ENCODE measurements around the gene WNT9B. TPM values are rescaled to one million over a fixed set of nuclear protein-coding genes. Genes with fewer than 3 reads are reported as not detected.

Gene WNT9B
- total and polyA plus RNA-seq, 8 donors: 0.12 to 0.32 (median 0.28) TPM; not detected in 3

GRCh38 chr17:46872421-46872820 lies 21.0 kb downstream of the WNT9B start:
- TF ChIP-seq CTCF (IDR thresholded peaks at IDR 0.05): no peak
- DNase-seq (no peak), FAIRE-seq (no peak), ATAC-seq (no peak)
- H3K27me3 ChIP-seq: no peaks in the 10 kb centered on the region
- H3K27ac ChIP-seq: no peak overlapping the region
- no peaks in the 10 kb centered on the region for H3K9me3 ChIP-seq
- H3K4me3 ChIP-seq: no peak overlapping the region
- H3K36me3 ChIP-seq: no peaks in the 10 kb centered on the region
- peaks cover 8 to 25% (median 9%) of the 10 kb centered on the region in 3 donors for H3K4me1 ChIP-seq
- intact Hi-C loops (cut with DNase I): no loop called here
- WGBS, 2 donors: 94 to 96% methylated on average over 16 of the region's 16 CpGs

- DNase-seq: no peak
- Histone ChIP-seq H3K27me3 (no peaks in the 10 kb centered on the region), H3K4me1 (peaks cover 8 to 25% (median 11%) of the 10 kb centered on the region in 3 donors), H3K27ac (no peak overlapping the region), H3K4me3 (no peak overlapping the region), H3K36me3 (no peaks in the 10 kb centered on the region), H3K9me3 (no peaks in the 10 kb centered on the region)
- ATAC-seq: no peak
- no peak for FAIRE-seq
- WGBS, 2 donors: 89 to 91% methylated on average over 7 of the region's 7 CpGs
- no peak for TF ChIP-seq CTCF (IDR thresholded peaks at IDR 0.05)
- intact Hi-C loops (cut with DNase I): no loop called here
These were observed 22.7 kb downstream of the WNT9B start for GRCh38 chr17:46873941-46874645.

GRCh38 chr17:46874906-46875305 lies 23.5 kb downstream of the WNT9B start:
- ATAC-seq: no peak
- FAIRE-seq: no peak
- Histone ChIP-seq H3K4me3 (no peak overlapping the region), H3K27ac (no peak overlapping the region), H3K9me3 (no peaks in the 10 kb centered on the region), H3K4me1 (peaks cover 8 to 25% (median 11%) of the 10 kb centered on the region in 3 donors), H3K36me3 (no peaks in the 10 kb centered on the region), H3K27me3 (no peaks in the 10 kb centered on the region)
- peak in 1 of 6 donors; percentile 61 for DNase-seq
- no peak for TF ChIP-seq CTCF (IDR thresholded peaks at IDR 0.05)
- intact Hi-C loops (cut with DNase I): no loop called here
- 92 to 96% methylated on average over 16 of the region's 16 CpGs for WGBS, 2 donors

DNA sequence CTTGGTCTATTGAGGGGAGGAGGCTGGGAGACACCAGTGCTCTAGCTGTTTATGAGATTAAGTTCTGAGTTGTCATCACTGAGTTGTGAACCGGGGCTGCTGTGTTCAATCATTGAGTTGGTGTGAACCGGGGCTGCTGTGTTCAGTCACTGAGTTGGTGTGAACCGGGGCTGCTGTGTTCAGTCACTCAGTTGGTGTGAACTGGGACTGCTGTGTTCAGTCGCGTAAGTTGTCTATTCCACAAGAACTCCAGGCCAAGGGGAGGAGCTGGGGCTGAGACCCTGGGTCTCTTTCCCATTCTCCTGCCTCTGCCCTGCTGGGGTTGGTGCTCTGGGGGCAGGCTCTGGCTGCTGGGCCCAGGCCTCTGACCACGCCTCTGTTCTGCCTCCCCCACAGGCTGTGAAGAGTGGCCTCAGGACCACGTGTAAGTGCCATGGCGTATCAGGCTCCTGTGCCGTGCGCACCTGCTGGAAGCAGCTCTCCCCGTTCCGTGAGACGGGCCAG lies 24.5 kb downstream of the WNT9B start:
- DNase-seq: no peak
- peak; percentile 32 to 87 (median 58) for ATAC-seq
- peaks cover 8 to 19% (median 11%) of the 10 kb centered on the region in 3 donors for H3K4me1 ChIP-seq
- H3K27ac ChIP-seq: peak overlapping the region; percentile 76 to 85 (median 79)
- TF ChIP-seq CTCF (IDR thresholded peaks at IDR 0.05): no peak
- intact Hi-C loops (cut with DNase I): no loop called here
- no peak overlapping the region for H3K4me3 ChIP-seq
- WGBS, 2 donors: 39 to 42% methylated on average over 13 of the region's 13 CpGs
- FAIRE-seq: no peak
- H3K27me3 ChIP-seq: no peaks in the 10 kb centered on the region
- H3K36me3 ChIP-seq: no peaks in the 10 kb centered on the region
- H3K9me3 ChIP-seq: no peaks in the 10 kb centered on the region

DNA sequence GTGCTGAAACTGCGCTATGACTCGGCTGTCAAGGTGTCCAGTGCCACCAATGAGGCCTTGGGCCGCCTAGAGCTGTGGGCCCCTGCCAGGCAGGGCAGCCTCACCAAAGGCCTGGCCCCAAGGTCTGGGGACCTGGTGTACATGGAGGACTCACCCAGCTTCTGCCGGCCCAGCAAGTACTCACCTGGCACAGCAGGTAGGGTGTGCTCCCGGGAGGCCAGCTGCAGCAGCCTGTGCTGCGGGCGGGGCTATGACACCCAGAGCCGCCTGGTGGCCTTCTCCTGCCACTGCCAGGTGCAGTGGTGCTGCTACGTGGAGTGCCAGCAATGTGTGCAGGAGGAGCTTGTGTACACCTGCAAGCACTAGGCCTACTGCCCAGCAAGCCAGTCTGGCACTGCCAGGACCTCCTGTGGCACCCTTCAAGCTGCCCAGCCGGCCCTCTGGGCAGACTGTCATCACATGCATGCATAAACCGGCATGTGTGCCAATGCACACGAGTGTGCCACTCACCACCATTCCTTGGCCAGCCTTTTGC lies 25.0 kb downstream of the WNT9B start:
- H3K9me3 ChIP-seq: no peaks in the 10 kb centered on the region
- peak; percentile 54 to 85 (median 72) for TF ChIP-seq CTCF (IDR thresholded peaks at IDR 0.05)
- intact Hi-C loops (cut with DNase I): no loop called here
- no peaks in the 10 kb centered on the region for H3K36me3 ChIP-seq
- H3K27ac ChIP-seq: peak overlapping the region; percentile 76 to 85 (median 79)
- no peak overlapping the region for H3K4me3 ChIP-seq
- FAIRE-seq: no peak
- WGBS, 2 donors: 25 to 26% methylated on average over 12 of the region's 12 CpGs
- peaks cover 8 to 16% (median 11%) of the 10 kb centered on the region in 3 donors for H3K4me1 ChIP-seq
- peak; percentile 88 to 96 (median 94) for ATAC-seq
- H3K27me3 ChIP-seq: no peaks in the 10 kb centered on the region
- peak; percentile 84 to 96 (median 92) for DNase-seq
